Natural killer cell (primary cell): ENCODE measurements around the gene ARMH3. TPM values are rescaled to one million over a fixed set of nuclear protein-coding genes. Genes with fewer than 3 reads are reported as not detected.

Experiments
- ATAC-seq, 3 donors: fragments of 150-1000 bp in 2 of 3; fragments of 200-7000 bp in 1 of 3; cut with Tn5 transposase; 1 replicate in 1 of 3; 2 replicates in 2 of 3; pipeline ENCODE4 v1.10.0; 2021; ENCODE audit warnings: mild to moderate bottlenecking in 2 of 3, moderate library complexity in 2 of 3
- DNase-seq, 2 donors: peaks; one replicate each; pipeline versions ENCODE4 v3.0.0 to v3.0.0-alpha.2; 2013 to 2021; ENCODE audit warnings: mixed read lengths in 1 of 2
- H3K27ac ChIP-seq: one replicate; pipeline ENCODE4 v1.5.1; 2013; ENCODE audit warnings: mild to moderate bottlenecking, low read length
- H3K27me3 ChIP-seq: one replicate; pipeline ENCODE4 v1.6.1; 2013; ENCODE audit warnings: low read length; ENCODE audit not compliant: control insufficient read depth, insufficient read depth
- H3K36me3 ChIP-seq: one replicate; pipeline ENCODE4 v1.6.1; 2013; ENCODE audit warnings: low read length; ENCODE audit not compliant: control insufficient read depth, insufficient read depth
- H3K4me1 ChIP-seq: one replicate; pipeline ENCODE4 v1.6.1; 2013; ENCODE audit warnings: low read length; ENCODE audit not compliant: control insufficient read depth, insufficient read depth
- H3K4me3 ChIP-seq: one replicate; pipeline ENCODE4 v1.5.1; 2013; ENCODE audit warnings: low read length
- H3K9me3 ChIP-seq: one replicate; pipeline ENCODE4 v1.6.1; 2013; ENCODE audit warnings: low read length; ENCODE audit not compliant: control insufficient read depth, insufficient read depth
- H3K27ac Mint-ChIP-seq, 2 donors: one replicate each; pipeline ENCODE4 v1.8.0; 2022; ENCODE audit warnings: mild to moderate bottlenecking in 2 of 2, mixed read lengths in 2 of 2, moderate library complexity in 1 of 2
- H3K27me3 Mint-ChIP-seq, 2 donors: one replicate each; pipeline ENCODE4 v1.8.0; 2022; ENCODE audit warnings: low read depth in 2 of 2, mixed read lengths in 2 of 2
- H3K36me3 Mint-ChIP-seq: one replicate; pipeline ENCODE4 v1.8.0; 2022; ENCODE audit warnings: mixed read lengths
- H3K4me1 Mint-ChIP-seq, 2 donors: one replicate each; pipeline ENCODE4 v1.8.0; 2022; ENCODE audit warnings: mixed read lengths in 2 of 2
- H3K4me3 Mint-ChIP-seq: one replicate; pipeline ENCODE4 v1.8.0; 2022; ENCODE audit warnings: mild to moderate bottlenecking, moderate library complexity, mixed read lengths
- H3K9me3 Mint-ChIP-seq, 2 donors: one replicate each; pipeline ENCODE4 v1.8.0; 2022; ENCODE audit warnings: mixed read lengths in 2 of 2
- WGBS: methylation state at CpG from one replicate; pipeline ENCODE4 v1.1.7; 2013; ENCODE audit warnings: missing lambda C conversion rate; ENCODE audit not compliant: insufficient coverage; 5-methylcytosine and 5-hydroxymethylcytosine counted together
- intact Hi-C: fragments of 100-400 bp; cut with micrococcal nuclease; formaldehyde crosslinking; loops from one replicate; pipeline ENCODE4 v1.14.2; 2022
- total RNA-seq, 4 donors: library from RNA; stranded (reverse); fragments of 120-200 nt in 1 of 4; gene quantifications; one replicate each; pipeline versions ENCODE4 v1.2.3 to v1.2.4, GENCODE V29; 2013 to 2022
- TF ChIP-seq, protein P1 (sequence below): fragments of 200-600 bp; IDR thresholded peaks from one replicate; pipeline ENCODE4 v1.8.0; 2022; ENCODE audit warnings: antibody characterized with exemption

ARMH3 gene
- total RNA-seq, 3 donors from 2014 or later (not counting 1 experiment from before 2014, with no cell fraction given), result 29.9 to 38.9 (median 35.4) TPM

GRCh38 chr10:101938305-101939007 lies 117.5 kb downstream of the ARMH3 start:
- no peaks in the 10 kb centered on the region for H3K9me3 ChIP-seq
- no peaks in the 10 kb centered on the region for H3K4me1 ChIP-seq
- no peaks in the 10 kb centered on the region for H3K27me3 ChIP-seq
- H3K4me3 ChIP-seq, result no peak overlapping the region
- Mint-ChIP-seq H3K36me3 (no peaks in the 10 kb centered on the region), H3K9me3 (no peaks in the 10 kb centered on the region), H3K27me3 (no peaks in the 10 kb centered on the region), H3K27ac (no peak overlapping the region), H3K4me3 (no peak overlapping the region), H3K4me1 (peaks cover 18 to 21% of the 10 kb centered on the region in 2 donors)
- ATAC-seq (no peak), DNase-seq (no peak)
- 100% methylated on average over 3 of the region's 3 CpGs for WGBS
- H3K27ac ChIP-seq, result no peak overlapping the region
- TF ChIP-seq, protein P1, sequence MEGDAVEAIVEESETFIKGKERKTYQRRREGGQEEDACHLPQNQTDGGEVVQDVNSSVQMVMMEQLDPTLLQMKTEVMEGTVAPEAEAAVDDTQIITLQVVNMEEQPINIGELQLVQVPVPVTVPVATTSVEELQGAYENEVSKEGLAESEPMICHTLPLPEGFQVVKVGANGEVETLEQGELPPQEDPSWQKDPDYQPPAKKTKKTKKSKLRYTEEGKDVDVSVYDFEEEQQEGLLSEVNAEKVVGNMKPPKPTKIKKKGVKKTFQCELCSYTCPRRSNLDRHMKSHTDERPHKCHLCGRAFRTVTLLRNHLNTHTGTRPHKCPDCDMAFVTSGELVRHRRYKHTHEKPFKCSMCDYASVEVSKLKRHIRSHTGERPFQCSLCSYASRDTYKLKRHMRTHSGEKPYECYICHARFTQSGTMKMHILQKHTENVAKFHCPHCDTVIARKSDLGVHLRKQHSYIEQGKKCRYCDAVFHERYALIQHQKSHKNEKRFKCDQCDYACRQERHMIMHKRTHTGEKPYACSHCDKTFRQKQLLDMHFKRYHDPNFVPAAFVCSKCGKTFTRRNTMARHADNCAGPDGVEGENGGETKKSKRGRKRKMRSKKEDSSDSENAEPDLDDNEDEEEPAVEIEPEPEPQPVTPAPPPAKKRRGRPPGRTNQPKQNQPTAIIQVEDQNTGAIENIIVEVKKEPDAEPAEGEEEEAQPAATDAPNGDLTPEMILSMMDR, result no peak
- H3K36me3 ChIP-seq, result peaks cover 14% of the 10 kb centered on the region
- intact Hi-C loops, result no loop called here

DNA sequence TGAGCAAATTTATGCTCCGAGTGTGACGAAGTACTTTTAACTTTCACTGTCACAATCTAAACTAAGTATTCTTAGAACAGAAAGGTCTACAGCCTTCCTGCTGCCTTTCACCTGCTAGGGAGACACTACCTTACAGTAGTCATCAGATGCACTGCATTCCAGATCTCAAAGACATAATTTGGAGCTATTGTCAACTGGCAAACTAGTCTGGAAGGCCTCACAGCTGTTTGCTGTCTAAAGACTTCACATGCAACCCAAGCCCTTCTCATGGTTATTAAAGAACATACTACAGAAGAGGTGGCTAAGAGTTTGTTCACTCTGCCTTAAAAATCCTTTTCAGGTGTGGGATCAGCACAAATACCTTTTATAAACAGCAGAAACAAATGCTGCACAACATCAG lies 120.5 kb downstream of the ARMH3 start:
- DNase-seq (no peak), ATAC-seq (no peak)
- H3K9me3 ChIP-seq, result no peaks in the 10 kb centered on the region
- no peaks in the 10 kb centered on the region for H3K27me3 ChIP-seq
- no peaks in the 10 kb centered on the region for H3K27me3 Mint-ChIP-seq
- H3K27ac Mint-ChIP-seq, result no peak overlapping the region
- H3K36me3 ChIP-seq, result peaks cover 13% of the 10 kb centered on the region
- no peaks in the 10 kb centered on the region for H3K4me1 ChIP-seq
- H3K27ac ChIP-seq, result no peak overlapping the region
- H3K4me1 Mint-ChIP-seq, result peaks cover 7 to 15% of the 10 kb centered on the region in 2 donors
- H3K9me3 Mint-ChIP-seq, result no peaks in the 10 kb centered on the region
- H3K4me3 Mint-ChIP-seq, result no peak overlapping the region
- no peak overlapping the region for H3K4me3 ChIP-seq
- TF ChIP-seq, protein P1, result no peak
- intact Hi-C loops, result no loop called here
- 97% methylated on average over 2 of the region's 2 CpGs for WGBS
- no peaks in the 10 kb centered on the region for H3K36me3 Mint-ChIP-seq

DNA sequence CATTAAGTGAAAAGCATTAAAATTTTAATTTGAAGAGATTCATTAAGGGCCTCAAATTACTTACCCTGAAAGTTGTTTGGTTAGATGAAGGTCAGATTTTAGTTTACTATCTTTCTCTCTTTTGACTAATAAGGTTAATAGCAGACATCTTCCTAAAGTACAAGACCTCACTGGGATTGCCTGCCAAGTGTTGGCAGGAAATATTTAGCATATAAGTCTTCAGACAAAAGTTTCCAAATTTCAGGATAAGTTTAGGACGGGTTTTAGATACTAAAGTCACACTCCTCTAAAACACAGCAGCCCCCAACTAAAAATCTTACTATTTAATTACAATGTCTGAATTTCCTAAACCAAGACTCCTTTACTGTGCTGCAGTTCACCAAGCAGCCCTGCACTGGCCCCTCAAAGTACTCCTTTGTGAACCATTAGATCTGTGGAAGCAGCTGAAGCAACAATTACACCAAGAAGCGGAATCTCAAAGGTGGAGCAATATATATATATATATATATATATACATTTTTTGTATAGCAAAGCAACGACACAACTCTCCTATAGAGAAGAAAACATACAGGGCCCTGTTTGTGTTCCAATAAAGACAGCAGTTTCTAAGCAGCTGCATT lies 121.2 kb downstream of the ARMH3 start:
- TF ChIP-seq, protein P1, result no peak
- no peaks in the 10 kb centered on the region for H3K27me3 Mint-ChIP-seq
- H3K36me3 ChIP-seq, result peaks cover 13% of the 10 kb centered on the region
- DNase-seq (no peak), ATAC-seq (no peak)
- no peaks in the 10 kb centered on the region for H3K27me3 ChIP-seq
- H3K9me3 ChIP-seq, result no peaks in the 10 kb centered on the region
- WGBS, result 92% methylated on average over 1 of the region's 3 CpGs
- H3K4me3 Mint-ChIP-seq, result no peak overlapping the region
- no peak overlapping the region for H3K4me3 ChIP-seq
- no peak overlapping the region for H3K27ac Mint-ChIP-seq
- no peaks in the 10 kb centered on the region for H3K36me3 Mint-ChIP-seq
- H3K27ac ChIP-seq, result no peak overlapping the region
- H3K4me1 ChIP-seq, result no peaks in the 10 kb centered on the region
- peaks cover 7 to 11% of the 10 kb centered on the region in 2 donors for H3K4me1 Mint-ChIP-seq
- no peaks in the 10 kb centered on the region for H3K9me3 Mint-ChIP-seq
- intact Hi-C loops, result no loop called here
